Measurements from ENCODE around the gene MRPL9.
A peak's percentile ranks its signal among the peaks of the same experiment; 100 is the strongest.

Gene MRPL9

DNA sequence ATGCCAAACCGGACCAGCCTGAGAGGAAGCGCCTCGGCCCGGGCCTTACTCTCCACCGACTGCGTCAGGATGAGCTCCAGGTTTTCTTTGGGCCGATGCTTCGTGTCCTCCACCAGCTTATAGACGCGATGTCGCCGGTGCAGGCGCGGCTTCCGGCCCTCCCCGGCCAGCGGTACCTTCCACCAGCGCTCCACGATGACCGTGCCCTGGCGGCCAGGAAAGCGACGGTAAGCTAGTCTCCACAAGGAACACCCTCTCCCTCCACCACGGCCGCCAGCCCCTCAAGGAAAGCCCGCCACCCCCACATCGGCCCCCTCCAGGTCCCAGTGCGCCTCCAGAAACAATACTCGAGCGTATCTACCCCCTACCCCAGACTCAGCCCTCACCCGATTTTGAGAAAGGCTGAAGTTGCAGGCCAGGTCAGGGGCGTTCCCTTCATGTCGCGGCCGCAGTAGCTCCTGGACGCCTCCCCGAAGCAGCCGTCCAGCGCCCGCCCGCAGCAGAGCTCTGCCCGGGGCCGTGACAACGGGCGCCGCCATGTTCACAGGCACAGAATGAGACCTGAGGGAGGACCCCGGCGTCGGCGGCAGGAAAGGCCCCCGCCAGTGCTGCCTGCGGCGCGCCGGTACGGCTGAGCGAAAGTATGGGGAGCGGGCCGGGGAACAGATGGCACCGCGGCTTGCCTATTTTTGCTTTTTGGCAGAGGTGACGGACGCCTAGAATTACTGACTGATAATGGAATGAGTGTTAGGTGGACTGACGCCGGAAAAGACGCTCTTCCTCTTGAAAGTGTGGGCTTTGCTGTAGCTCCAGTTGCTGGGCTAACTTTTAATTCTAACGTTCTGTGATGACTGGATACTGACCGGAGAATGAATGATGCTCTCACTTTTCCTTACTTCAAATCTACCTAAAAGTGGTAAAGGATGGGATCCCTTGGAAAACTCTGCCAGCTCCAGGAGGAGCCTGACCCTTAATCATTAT is at the start of gene MRPL9:
TSS of gene MRPL9 (minus strand) at position 556 of the 981 bp plus-strand sequence. CDS start at position 539, 17 bp downstream.
- peak; percentile 85 to 89 for DNase-seq

DNA sequence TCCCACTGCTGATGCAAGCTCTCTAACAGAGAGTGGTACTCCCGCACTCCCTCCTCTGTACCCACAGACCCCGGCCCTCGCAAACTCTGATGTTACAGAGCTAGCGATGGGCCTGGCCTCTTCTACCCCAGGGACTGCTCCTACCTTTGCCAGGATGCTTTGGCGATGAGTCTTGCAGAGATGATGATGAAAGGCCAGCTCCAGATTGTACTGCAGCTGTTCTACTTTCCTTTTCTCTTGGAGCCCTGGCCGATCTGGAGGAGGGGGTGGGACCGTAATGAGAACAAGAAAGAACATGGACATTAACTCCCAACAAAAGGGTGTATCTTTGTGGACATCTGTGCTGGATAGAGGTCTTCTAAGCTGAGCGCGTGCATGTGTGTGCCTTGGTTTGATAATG is 47.9 kb upstream of the MRPL9 start:
- no peak for DNase-seq

DNA sequence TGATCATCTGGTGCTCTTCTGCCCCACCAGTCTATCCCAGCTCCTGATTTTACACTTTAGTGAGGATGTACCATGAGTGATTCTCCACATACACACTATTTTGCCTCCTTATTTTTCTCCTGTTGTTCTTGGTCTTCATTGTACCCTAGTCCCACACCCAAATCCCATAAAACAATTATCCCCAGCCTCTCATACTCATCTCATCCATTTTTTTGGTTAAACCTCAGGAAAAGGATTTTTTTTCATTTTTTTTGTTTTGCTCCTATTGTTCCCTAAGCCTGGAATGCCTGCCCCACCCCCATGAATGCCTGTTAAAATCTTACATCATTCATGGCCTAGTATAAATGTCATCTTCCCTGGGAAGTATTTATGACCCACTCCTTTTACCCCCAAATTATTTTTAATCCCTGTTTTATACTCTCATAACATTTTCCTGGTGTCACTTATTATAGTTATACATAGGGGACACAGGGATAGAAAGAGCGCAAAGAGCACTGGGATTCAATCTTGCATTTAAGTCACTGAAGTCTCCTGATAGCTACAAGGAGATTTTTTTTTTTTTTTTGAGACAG is 46.8 kb upstream of the MRPL9 start:
- no peak for DNase-seq

DNA sequence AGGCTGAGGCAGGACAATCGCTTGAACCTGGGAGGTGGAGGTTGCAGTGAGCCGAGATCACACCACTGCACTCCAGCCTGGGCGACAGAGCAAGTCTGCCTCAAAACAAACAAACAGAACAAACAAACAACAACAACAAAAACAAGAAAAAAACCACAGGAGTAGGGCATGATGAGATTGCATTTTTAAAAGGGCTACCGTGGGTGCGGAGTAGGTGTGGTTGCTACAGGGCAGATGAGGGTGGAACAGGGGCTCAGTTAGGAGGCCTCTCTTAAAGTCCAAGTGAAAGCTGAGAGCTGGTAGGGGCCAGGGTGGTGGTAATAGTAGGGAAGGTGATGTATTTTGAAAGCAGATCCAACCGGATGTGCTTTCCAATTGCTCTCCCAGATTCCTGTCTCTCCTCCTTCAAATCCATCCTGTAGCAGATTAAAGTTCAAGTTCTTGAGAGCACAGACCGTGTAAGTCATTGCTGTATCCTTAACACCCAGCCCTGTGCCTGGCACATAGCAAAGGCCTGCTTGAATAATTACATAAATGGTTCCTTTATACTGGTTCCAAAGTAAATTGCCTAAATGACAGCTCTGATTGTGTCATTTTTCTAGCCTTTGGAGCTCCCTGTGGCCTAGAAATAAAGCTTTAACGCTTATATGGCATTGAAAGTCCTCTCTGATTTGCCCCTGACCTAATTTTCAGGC is 46.1 kb upstream of the MRPL9 start:
- DNase-seq, result no peak

DNA sequence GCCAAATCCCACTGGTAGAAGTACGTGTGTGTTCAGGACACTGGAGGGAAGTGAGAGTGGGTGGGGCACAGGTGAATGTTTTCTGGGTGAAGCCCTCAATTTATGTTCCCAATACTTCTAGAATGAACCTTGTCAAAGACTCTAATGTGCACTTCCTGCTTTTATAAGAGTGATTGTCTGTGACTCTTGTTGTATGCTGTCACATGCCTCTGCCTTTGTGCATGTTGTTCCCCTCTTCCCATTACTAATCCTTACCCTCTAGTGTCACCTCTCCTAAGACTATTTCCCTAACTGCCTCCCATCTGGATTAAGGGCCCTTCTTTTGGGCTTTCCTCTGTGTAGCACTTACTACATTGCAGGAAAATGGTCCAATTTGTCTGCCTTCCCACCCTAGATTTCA is 44.5 kb upstream of the MRPL9 start:
- no peak for DNase-seq

DNA sequence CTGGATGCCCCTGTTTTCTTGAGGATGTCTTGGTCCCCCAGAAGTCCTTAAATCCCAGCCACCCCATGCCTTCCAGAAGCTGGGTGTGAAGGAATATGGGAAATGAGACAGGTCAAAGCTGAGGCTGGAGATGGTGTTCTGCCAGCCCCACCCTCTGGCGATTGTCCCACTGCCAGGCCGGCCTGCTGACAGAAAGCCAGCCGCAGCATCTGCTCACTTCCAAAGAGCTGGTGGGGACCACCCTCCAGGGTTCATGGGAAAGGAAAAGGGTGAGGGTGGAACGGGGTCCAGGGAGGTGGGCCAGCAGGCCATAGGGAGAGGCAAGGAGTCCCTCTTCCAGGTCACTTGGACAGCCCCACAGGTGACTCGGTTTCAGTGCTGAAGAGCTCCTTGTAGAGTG is 43.8 kb upstream of the MRPL9 start:
- no peak for DNase-seq

DNA sequence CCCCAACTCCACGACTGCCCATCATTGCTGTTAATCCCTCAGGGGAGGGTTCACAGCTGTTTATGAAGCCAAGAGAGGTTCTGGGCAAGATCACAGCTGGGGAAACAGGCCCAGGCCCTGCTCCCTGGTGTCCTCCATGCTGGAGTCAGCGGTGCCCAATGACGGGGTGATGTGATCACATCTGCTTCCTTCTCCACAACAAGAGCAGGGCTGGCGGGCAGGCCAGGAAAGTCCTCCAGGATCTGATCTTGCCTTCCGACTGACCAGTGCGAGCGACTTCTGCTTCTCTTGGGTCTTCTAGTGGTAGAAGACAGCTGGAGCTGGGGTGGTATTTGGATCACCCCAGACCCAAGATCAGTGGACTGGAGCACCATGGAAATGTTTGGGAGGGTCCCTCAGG is 42.9 kb upstream of the MRPL9 start:
- no peak for DNase-seq

DNA sequence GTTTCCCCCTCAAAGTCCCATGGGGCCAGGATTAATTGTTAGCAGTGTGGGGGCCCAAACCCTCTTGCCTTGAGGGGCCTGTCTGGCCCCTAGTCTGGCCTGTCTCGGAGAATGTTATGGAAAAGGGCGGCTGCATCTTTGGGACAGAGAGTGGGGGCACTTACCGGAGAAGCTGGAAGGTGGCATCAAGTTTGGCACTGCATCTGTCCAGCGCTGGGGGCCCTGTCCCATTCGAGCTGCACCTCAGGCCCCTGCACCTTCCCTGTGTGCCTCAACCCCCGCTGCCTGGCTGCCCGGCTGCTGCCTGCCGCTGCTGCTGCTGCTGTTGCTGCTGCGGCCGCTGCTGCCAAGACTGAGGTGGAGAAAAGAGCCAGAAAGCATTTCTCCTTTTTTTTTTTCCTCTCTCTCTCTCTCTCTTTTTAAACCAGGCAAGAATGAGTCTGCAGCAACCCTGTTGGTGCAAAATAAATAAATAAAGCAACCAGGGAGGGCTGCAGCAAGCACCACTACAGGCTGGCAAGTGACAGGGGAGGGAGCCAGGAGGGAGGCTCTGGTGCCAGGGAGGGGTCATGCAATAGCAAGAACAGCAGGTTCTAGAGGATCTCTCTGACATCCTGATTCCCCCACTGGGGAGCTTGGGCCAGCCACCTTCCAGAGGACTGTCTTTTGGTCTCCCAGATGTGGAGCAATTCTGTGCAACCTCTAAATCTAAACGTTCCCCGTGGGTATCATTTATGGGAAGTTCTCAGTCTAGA is 41.9 kb upstream of the MRPL9 start, which contains the start of gene LINGO4:
TSS of gene LINGO4 (minus strand) at position 354 of the 755 bp plus-strand sequence. CDS start 2,715 bp downstream, outside the sequence.
- no peak for DNase-seq

DNA sequence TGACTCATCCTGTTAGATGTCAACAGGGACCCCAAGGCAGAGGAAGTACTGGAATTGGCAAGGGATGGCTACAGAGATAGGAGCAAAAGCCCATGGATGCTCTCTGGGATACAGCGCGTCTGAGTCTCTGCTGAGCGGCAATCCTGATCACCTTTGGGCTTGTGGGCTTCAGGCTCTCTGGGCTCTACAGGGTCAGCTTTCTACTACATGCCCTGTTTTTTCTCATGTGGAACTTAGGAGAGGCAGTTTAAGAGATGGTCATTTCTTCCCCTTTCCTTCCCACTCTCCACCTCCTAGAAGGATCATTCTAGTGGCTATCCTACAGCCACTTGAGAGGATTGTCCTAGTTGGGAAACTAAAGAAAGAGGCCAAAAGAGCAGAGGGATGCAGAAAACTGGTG is 40.6 kb upstream of the MRPL9 start:
- DNase-seq, result no peak

DNA sequence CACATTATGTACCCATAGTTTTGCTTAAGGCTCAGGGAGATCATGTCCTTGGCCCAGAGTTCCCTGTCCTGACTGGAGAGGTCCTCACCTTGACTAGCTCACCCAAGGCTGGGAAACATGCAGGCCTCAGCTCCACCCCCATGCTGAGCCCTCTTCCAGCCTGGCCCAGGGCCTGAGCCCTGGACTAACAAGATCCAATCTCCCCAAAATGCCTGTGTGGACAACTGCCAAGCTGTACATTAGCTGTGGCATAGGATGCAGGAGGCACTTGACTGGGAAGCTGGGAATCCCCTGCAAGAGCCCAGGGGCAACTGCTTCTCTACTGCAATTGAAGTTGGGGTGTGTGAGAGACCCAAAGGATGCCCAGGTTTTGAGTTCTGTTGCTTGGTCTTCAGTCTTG is 39.9 kb upstream of the MRPL9 start:
- no peak for DNase-seq

DNA sequence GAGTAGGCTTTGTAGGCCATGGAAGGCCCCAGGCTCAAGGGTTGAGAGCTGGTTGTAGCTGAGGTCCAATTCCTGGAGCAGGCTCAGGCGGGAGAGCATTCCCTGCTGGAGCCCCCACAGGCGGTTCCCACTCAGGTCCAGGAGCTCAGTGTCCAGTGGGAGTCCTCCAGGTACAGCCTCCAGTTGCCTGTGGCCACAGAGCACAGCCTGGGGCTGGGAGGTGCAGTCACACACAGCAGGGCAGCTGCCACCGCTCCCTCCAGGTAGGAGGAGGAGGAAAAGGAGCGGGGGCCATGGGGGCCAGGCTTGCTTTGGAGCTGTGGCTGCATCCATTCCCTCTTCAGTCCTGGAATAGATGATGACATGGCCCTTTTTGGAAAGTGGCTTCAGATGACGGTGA is 39.1 kb upstream of the MRPL9 start:
- no peak for DNase-seq

DNA sequence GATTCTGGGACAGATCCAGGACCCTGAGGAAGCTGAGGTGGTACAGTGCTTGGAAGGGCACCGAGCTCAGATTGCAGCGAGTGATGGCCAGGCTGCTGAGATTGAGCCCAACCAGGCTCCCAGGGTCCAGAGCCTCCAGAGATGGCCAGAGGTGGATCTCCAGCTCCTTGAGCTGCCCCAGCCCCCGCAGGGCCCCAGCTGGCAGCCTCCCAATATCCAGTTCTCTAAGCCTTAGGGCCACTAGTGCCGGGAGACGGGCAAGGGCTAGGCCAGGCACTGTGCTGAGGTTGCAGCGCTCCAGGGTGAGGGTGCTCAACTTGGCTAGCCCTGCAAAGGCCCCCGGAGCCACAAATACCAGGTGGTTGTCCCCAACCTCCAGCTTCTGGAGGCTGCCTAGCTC is 38.5 kb upstream of the MRPL9 start:
- DNase-seq, result no peak

DNA sequence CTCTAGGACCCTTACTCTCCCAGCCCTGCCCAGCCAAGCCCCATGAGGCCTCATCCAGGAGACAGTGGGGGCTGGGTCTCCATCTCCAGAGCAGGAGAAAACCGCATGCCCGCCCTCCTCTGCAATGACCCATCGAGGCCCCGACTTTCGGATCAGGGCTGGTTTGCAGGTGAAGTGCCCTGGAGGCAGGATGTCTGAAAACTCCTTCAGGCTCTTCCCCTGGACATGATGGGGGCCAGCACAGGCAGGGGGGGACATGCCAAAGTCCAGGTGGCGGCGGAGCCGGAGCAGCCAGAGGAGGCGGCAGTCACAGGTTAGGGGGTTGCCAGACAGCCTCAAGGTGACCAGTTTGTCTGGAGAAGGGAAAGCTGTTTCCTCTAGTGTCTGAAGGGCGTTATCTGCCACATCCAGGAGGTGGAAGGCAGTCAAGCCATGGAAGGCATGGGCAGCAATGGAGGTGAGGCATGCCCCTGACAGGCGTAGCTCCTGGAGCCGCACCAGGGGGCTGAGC is 38.1 kb upstream of the MRPL9 start:
- DNase-seq, result no peak

DNA sequence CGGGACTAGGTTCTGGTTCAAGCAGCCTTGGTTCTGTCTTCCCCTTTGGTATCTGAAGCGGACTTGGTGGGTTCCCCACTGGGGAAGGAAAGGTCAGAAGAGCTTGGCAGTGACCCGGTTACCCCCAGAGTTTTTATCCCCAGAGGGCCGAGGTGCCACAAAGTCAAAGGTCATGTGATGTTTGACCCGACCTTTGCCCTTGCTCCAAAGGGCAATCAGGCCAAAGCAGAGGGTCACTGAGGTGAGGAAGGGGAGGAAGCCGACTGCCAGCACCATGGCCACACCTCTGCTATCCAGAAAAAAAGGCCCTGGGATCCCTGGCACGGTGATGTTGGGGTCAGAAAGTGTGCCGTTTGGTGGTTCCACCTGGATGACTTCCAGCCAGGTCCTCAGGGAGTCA is 37.5 kb upstream of the MRPL9 start:
- no peak for DNase-seq

DNA sequence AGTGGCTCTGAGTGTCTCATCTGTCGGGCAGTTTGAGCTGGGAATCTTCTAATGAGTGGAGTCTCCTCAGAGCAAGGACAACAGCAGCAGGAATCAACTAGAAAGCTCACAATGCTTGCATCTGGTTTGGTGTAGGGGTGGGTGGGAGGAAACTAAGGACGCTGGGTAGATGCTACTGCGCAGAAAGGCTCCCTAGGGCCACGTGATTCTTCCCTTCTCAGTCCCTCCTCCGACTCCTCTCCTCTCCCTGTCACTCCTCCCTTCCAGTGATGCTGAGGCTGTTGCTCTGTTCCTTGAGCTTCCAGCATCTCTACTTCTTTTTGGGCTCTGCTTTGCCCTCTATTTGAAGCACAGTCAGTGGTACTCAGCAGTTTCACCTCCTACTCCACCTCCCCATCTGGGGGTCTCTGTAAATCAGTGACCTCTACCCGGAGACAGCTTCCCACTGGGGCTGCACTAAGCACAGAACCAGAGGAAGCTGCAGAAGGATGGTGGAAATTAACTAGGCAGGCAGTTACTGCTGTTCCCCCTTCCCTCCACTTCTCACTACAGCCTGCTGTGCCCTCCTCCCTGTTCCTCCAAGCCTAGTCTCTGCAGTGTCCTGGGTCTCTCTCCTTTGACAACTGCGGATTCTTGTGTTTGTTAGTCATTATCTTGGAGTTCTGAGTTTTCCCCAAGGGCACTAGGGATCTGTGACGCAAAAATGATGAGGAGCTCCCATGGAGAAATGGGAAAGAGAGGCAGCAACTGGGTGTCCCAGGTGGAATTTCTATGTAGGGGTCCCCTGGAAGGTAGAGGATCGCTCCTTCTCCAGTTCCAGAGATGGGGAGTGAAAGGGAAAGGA is 36.1 kb upstream of the MRPL9 start:
- no peak for DNase-seq

DNA sequence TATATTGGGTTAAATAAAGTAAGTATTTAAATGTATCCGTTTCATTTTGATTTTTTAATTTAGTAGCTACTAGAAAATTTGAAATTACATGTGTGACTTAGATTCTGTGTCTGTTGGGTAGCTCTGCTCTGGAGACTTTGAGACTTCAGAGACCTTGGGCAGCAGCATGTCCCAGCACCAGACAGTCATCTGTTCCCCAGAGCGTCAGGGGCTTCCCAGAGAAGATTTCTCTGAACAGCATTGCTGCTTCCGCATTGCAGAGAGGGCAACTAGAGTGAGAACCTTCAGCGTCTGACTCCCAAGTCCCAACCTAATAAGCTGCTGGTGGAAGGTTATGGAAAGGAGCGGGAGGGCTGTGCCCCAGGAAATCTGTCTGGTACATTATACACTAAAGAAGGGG is 35.3 kb upstream of the MRPL9 start:
- no peak for DNase-seq

DNA sequence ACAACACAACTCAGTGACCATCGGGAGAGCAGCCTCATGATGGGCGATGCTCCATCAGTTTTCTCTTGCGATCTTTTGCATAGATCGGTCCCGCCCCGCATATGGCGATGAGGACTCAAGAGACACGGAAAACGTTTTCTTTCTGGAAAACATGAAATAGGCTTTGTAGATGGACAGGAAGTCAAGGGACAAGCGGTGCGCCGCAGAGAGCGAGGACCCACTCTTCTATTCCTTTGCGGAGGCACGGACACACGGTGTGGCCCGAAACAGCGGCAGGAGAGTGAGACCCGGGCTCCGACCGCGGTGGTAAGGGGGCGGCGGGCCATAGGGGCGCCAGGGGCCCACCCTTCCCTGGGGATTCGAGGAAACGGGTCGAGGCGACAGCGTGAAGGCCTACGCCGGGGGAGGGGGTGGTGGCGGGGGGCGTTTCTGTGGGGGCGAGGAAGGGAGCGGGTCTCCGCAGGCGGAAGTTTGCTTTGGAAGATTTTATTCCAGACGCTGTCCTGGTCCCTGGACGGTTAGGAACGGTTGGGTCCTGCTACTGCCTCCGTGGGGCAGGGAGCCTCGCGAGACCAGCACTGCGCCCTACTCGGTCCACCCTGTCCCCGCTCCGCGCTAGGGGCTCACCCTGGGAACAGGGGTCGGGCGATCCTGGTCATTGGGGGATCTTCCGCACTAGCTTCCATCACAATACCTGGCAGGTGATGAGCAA is 27.8 kb upstream of the MRPL9 start:
- peak in 1 of 2 experiments; percentile 13 for DNase-seq

DNA sequence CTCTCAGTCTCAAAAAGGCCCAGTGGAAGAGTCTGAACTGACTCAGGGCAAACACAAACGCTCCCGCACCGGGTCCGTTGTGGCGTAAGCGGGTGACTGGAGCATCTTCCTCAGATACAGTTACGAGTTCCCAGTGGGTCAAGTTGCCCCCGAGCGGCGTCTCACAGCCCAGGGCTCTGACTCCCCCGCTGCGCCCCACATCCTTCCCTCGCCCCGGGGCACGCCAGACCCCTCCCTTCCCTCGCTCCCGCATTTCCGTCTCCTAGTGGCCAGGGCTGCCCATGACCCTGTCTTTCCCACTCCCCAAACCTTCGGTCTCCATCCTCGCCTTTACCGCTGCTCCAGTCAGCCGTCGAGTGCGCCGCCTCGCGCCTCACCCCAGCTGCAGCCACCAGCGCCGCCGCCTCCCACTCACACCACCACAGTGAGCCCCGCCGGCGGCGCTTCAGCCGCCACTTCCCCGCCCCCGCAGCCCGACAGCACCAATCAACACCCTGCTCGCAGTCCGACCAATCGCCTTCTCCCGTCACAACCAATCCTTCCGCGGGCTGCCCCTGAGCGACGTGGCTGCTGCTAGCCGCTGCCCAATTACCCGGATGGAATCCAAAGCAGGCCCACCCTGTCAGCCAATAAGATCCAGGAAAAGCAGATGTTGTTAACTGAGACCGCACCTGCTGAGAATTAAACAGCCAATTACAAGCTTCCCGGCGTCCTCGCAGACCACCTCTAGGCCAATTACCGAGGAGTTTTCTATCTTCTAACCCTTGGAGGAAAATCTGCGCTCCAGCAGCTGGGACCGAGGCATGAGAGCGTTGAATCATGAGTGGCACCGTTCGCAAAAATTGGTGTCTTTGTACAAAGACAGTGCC is 27.0 kb upstream of the MRPL9 start, which contains the start of gene TDRKH:
TSS of gene TDRKH (minus strand) at position 430 of the 869 bp plus-strand sequence. CDS start 7,478 bp downstream, outside the sequence.
- peak; percentile 98 to 99 for DNase-seq

DNA sequence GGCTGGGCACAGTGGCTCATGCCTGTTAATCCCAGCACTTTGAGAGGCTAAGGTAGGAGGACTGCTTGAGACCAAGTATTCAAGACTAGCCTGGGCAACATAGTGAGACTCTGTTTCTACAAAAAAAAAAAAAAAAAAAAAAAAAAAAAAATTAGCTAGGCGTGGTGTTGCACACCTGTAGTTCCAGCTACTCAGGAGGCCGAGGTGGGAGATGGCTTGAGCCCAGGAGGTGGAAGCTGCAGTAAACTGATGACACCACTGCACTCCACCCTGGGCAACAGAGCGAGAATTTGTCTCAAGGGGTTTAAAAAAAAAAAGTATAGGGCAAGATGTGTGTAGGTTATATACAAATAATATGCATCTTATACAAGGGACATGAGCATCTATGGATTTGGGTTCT is 24.4 kb upstream of the MRPL9 start:
- DNase-seq, result no peak

DNA sequence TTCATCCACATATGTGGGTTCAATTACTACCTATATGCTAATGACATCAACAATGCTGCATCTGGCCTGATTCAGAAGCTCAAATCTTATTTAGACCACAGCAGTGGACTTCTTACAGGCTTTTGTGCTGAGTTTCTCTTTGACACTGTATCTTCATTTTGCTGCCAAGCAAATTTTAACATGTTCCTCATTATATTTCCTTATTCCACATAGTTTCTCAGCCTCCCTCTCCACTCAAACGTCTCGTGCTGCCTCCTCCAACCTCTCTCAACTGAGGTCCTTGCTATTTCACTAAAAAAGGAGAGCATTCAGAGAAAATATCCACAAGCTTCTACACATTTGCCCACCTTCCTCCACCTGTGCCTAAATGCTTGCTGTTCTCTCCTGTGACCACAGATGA is 20.5 kb upstream of the MRPL9 start:
- no peak for DNase-seq
